ENCODE measurements around the gene SRSF11.

DNA sequence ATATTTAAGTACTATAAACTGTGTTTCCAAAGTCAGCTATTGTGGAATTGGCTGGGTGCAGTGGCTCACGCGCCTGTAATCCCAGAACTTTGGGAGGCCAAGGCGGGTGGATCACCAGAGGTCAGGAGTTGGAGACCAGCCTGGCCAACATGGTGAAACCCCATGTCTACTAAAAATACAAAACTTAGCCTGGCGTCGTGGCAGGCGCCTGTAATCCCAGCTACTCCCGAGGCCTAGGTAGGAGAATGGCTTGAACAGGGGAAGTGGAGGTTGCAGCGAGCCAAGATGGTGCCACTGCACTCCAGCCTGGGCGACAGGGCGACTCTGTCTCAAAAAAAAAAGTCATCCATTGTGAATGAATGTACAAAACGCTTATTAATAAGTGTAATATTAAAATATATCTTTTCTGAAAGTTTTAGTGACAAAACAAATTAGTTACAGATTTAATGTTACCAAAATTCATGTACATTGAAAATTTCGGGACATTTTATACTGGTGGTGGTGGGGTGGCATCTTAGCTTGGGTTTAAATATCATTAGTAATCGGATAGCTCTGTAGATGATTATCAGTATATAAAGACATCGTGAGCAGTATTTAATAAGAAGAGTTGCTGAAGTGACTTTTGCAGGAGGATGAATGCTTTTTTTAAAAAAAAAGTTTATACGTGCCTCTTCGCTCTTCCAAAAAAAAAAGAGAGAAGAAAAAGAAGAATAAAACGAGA is 503 bp upstream of the SRSF11 start:
- TF ChIP-seq TAF1 (conservative IDR thresholded peaks at IDR 0.05) (no peak), SP1 (IDR thresholded peaks at IDR 0.05) (no peak), GABPA (IDR thresholded peaks at IDR 0.05 in 1 of 2, conservative IDR thresholded peaks at IDR 0.05 in 1 of 2) (no peak), YY1 (IDR thresholded peaks at IDR 0.05) (no peak)
- TF ChIP-seq, protein P1, sequence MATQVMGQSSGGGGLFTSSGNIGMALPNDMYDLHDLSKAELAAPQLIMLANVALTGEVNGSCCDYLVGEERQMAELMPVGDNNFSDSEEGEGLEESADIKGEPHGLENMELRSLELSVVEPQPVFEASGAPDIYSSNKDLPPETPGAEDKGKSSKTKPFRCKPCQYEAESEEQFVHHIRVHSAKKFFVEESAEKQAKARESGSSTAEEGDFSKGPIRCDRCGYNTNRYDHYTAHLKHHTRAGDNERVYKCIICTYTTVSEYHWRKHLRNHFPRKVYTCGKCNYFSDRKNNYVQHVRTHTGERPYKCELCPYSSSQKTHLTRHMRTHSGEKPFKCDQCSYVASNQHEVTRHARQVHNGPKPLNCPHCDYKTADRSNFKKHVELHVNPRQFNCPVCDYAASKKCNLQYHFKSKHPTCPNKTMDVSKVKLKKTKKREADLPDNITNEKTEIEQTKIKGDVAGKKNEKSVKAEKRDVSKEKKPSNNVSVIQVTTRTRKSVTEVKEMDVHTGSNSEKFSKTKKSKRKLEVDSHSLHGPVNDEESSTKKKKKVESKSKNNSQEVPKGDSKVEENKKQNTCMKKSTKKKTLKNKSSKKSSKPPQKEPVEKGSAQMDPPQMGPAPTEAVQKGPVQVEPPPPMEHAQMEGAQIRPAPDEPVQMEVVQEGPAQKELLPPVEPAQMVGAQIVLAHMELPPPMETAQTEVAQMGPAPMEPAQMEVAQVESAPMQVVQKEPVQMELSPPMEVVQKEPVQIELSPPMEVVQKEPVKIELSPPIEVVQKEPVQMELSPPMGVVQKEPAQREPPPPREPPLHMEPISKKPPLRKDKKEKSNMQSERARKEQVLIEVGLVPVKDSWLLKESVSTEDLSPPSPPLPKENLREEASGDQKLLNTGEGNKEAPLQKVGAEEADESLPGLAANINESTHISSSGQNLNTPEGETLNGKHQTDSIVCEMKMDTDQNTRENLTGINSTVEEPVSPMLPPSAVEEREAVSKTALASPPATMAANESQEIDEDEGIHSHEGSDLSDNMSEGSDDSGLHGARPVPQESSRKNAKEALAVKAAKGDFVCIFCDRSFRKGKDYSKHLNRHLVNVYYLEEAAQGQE (IDR thresholded peaks at IDR 0.05), result no peak
- TF ChIP-seq, protein P2, sequence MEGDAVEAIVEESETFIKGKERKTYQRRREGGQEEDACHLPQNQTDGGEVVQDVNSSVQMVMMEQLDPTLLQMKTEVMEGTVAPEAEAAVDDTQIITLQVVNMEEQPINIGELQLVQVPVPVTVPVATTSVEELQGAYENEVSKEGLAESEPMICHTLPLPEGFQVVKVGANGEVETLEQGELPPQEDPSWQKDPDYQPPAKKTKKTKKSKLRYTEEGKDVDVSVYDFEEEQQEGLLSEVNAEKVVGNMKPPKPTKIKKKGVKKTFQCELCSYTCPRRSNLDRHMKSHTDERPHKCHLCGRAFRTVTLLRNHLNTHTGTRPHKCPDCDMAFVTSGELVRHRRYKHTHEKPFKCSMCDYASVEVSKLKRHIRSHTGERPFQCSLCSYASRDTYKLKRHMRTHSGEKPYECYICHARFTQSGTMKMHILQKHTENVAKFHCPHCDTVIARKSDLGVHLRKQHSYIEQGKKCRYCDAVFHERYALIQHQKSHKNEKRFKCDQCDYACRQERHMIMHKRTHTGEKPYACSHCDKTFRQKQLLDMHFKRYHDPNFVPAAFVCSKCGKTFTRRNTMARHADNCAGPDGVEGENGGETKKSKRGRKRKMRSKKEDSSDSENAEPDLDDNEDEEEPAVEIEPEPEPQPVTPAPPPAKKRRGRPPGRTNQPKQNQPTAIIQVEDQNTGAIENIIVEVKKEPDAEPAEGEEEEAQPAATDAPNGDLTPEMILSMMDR (IDR thresholded peaks at IDR 0.05; ENCODE audit: low read depth, low read length, missing input control), result no peak
- TF ChIP-seq, protein P3, sequence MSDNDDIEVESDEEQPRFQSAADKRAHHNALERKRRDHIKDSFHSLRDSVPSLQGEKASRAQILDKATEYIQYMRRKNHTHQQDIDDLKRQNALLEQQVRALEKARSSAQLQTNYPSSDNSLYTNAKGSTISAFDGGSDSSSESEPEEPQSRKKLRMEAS (IDR thresholded peaks at IDR 0.05), result no peak

Data from liver (tissue), 3 donors.